CD4-positive, alpha-beta T cell (primary cell): ENCODE results near the gene PDLIM7. TPM values are rescaled to one million over a fixed set of nuclear protein-coding genes. Genes with fewer than 3 reads are reported as not detected.

Source experiments
- ATAC-seq: fragments of 200-7000 bp; cut with Tn5 transposase; one replicate; pipeline ENCODE4 v1.10.0; 2022; ENCODE audit warnings: mild to moderate bottlenecking; ENCODE audit not compliant: poor library complexity
- CTCF ChIA-PET: fragments of 350-600 bp; sonication (Branson Sonifier 250); formaldehyde crosslinking; loops from one replicate; lab custom pipeline; 2021; ENCODE audit warnings: antibody characterized with exemption, inconsistent platforms; lab: Charles Lee
- POLR2A ChIA-PET: fragments of 350-600 bp; sonication (Branson Sonifier 250); formaldehyde crosslinking; loops from one replicate; lab custom pipeline; 2021; ENCODE audit warnings: antibody characterized with exemption, inconsistent platforms; lab: Charles Lee
- DNase-seq, 14 experiments: peaks; one replicate each; pipeline ENCODE4 v3.0.0-alpha.2; 2013 to 2020; ENCODE audit warnings: mixed read lengths in 2 of 14
- H3K27ac ChIP-seq, 2 donors: one replicate each; pipeline versions ENCODE4 v1.5.1 to v1.7.0; 2013; ENCODE audit warnings: low read length in 2 of 2, low read depth in 1 of 2, mild to moderate bottlenecking in 1 of 2
- H3K27me3 ChIP-seq, 2 experiments: 1 replicate in 1 of 2; 2 replicates in 1 of 2; pipeline versions ENCODE4 v1.6.1 to v1.7.0; 2013; ENCODE audit warnings: low read length in 2 of 2, control low read depth in 1 of 2, mild to moderate bottlenecking in 1 of 2, moderate library complexity in 1 of 2; ENCODE audit not compliant: insufficient read depth in 2 of 2, control insufficient read depth in 1 of 2
- H3K36me3 ChIP-seq: one replicate; pipeline ENCODE4 v1.6.1; 2013; ENCODE audit warnings: low read length, control low read depth; ENCODE audit not compliant: insufficient read depth
- H3K4me1 ChIP-seq: one replicate; pipeline ENCODE4 v1.6.1; 2013; ENCODE audit warnings: low read length, control low read depth; ENCODE audit not compliant: insufficient read depth
- H3K4me3 ChIP-seq: one replicate; pipeline ENCODE4 v1.5.1; 2013; ENCODE audit warnings: mild to moderate bottlenecking, low read length, moderate library complexity
- H3K9me3 ChIP-seq, 2 experiments: 1 replicate in 1 of 2; 2 replicates in 1 of 2; pipeline versions ENCODE4 v1.6.1 to v1.7.0; 2013; ENCODE audit warnings: low read length in 2 of 2, mild to moderate bottlenecking in 2 of 2, control low read depth in 1 of 2, moderate library complexity in 1 of 2; ENCODE audit not compliant: control insufficient read depth in 1 of 2, insufficient read depth in 1 of 2
- H3K27ac Mint-ChIP-seq: one replicate; pipeline ENCODE4 v1.8.0; 2020; ENCODE audit warnings: mixed read lengths
- H3K27me3 Mint-ChIP-seq: one replicate; pipeline ENCODE4 v1.8.0; 2021; ENCODE audit warnings: mixed read lengths
- H3K36me3 Mint-ChIP-seq: one replicate; pipeline ENCODE4 v1.8.0; 2021; ENCODE audit warnings: low read depth, mixed read lengths
- H3K4me1 Mint-ChIP-seq: one replicate; pipeline ENCODE4 v1.8.0; 2021; ENCODE audit warnings: low read depth, mixed read lengths
- H3K4me3 Mint-ChIP-seq: one replicate; pipeline ENCODE4 v1.8.0; 2020; ENCODE audit warnings: mild to moderate bottlenecking, mixed read lengths
- H3K9me3 Mint-ChIP-seq: one replicate; pipeline ENCODE4 v1.8.0; 2020; ENCODE audit warnings: mixed read lengths
- CTCF ChIP-seq: fragments of 200-600 bp; IDR thresholded peaks from one replicate; pipeline ENCODE4 v1.8.0; 2022; ENCODE audit warnings: antibody characterized with exemption, mild to moderate bottlenecking
- intact Hi-C, 2 experiments: fragments of 100-400 bp; cut with DNase I in 1 of 2; cut with micrococcal nuclease in 1 of 2; formaldehyde crosslinking; loops; one replicate each; pipeline versions ENCODE4 v1.15.1 to v1.9.0; 2023 to 2025; cut with DNase I, micrococcal nuclease
- total RNA-seq, 174 experiments: library from RNA in 2 of 174; stranded (reverse) in 2 of 174; gene quantifications; one replicate each; pipeline ENCODE4 v1.2.3 and lab custom pipeline; 2021 to 2026

Gene PDLIM7
- total RNA-seq, 2 experiments from 2014 or later, result 5.2 to 6.0 TPM

DNA sequence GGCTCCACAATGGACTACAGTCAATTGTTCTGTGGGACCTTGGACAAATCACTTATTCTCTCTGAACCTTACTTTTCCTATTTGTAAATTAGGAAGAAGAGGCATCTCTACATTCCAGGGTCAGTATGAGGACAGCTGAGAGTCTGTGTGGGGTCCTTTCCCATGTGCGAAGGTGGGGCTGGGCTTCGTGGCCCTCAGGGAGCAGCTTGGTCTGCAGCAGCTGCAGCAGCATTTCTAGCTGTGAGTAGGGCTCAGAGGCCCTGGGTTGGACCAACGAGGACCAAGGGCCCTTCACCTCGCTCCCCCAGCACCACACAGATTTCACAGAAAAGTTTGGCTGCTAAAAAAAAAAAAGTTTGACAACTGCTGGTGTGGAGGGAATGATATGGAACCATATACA, 28.8 kb upstream of the PDLIM7 start:
- H3K9me3 ChIP-seq, result no peaks in the 10 kb centered on the region
- Mint-ChIP-seq H3K4me3 (no peak overlapping the region), H3K36me3 (peaks cover 14% of the 10 kb centered on the region), H3K27ac (no peak overlapping the region), H3K4me1 (peaks cover 10% of the 10 kb centered on the region), H3K27me3 (no peaks in the 10 kb centered on the region), H3K9me3 (no peaks in the 10 kb centered on the region)
- no peaks in the 10 kb centered on the region for H3K27me3 ChIP-seq
- peaks cover 7% of the 10 kb centered on the region for H3K4me1 ChIP-seq
- ATAC-seq, result no peak
- no peak overlapping the region for H3K4me3 ChIP-seq
- intact Hi-C loops, result no loop called here
- DNase-seq, result no peak
- H3K36me3 ChIP-seq, result peaks cover 81% of the 10 kb centered on the region
- no peak for TF ChIP-seq CTCF
- ChIA-PET CTCF (no interaction called here), POLR2A (no interaction called here)
- H3K27ac ChIP-seq, result no peak overlapping the region

DNA sequence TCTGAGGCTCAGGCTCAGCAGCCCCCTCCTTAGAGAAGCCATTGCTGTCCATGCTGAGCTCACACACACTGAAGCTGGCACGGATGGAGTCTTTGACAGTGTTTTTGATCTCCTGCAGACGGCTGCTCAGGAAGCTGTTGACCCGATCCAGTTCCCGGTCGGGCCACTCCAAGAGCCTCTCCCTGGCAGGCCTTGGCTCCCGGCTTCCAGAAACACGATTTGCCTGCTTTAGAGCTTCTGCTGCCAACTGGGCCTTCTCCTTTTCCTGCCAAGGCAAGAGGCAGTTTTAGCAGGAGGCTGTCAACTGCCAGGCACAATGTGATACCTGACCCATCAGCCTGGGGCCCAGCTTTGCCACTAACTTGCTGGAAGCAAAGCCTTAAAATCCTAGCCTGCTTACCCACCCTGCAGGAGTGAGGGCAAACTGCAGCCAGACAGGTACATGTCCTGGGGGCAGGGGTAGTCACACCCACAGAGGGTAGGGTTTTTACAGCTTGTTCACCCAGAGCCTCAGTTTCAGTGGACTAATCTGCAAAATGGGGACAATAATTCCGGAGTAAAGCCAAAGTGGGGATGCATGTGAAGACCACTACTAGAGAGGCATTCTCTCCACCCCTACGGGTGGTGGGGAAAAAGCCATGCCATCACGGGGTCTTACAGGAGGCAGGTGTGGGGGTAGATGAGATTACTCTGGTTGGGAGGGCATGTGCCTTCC, 27.7 kb upstream of the PDLIM7 start:
- Histone ChIP-seq H3K27me3 (no peaks in the 10 kb centered on the region), H3K4me3 (no peak overlapping the region), H3K9me3 (no peaks in the 10 kb centered on the region), H3K36me3 (peaks cover 83% of the 10 kb centered on the region), H3K4me1 (peaks cover 17% of the 10 kb centered on the region), H3K27ac (no peak overlapping the region)
- Mint-ChIP-seq H3K4me1 (peaks cover 18% of the 10 kb centered on the region), H3K9me3 (no peaks in the 10 kb centered on the region), H3K36me3 (peaks cover 14% of the 10 kb centered on the region), H3K27ac (no peak overlapping the region), H3K27me3 (no peaks in the 10 kb centered on the region), H3K4me3 (no peak overlapping the region)
- no peak for TF ChIP-seq CTCF
- no peak for DNase-seq
- intact Hi-C loops, result no loop called here
- POLR2A ChIA-PET, result no interaction called here
- ATAC-seq, result no peak
- CTCF ChIA-PET, result no interaction called here

DNA sequence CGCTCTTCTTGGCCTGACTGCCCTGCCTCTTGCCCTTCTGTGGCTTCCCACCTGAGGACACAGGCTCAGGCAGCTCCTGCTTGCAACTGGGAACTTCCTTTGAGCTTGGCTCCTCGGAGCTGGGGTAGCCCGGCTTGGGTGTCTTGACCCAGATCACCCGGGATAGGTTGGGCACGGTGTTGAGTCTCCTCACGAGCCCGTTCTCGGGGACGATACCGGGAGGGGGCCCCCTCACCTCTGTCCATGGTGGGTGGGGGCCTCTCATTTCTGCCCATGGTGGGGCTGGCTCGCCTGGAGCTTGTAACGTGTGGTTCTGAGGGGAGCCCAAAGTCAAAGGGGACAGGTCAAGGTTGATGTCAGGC, 27.1 kb upstream of the PDLIM7 start:
- ChIA-PET POLR2A (no interaction called here), CTCF (no interaction called here)
- Histone ChIP-seq H3K4me3 (no peak overlapping the region), H3K36me3 (peaks cover 80% of the 10 kb centered on the region), H3K27me3 (no peaks in the 10 kb centered on the region), H3K4me1 (peaks cover 17% of the 10 kb centered on the region), H3K9me3 (no peaks in the 10 kb centered on the region), H3K27ac (no peak overlapping the region)
- no peak for DNase-seq
- ATAC-seq, result no peak
- H3K4me3 Mint-ChIP-seq, result no peak overlapping the region
- H3K4me1 Mint-ChIP-seq, result peaks cover 24% of the 10 kb centered on the region
- intact Hi-C loops, result no loop called here
- H3K9me3 Mint-ChIP-seq, result no peaks in the 10 kb centered on the region
- H3K36me3 Mint-ChIP-seq, result peaks cover 19% of the 10 kb centered on the region
- no peaks in the 10 kb centered on the region for H3K27me3 Mint-ChIP-seq
- H3K27ac Mint-ChIP-seq, result no peak overlapping the region
- TF ChIP-seq CTCF, result no peak
